ENCODE results near the gene OPN5. TPM values are rescaled to one million over a fixed set of nuclear protein-coding genes. Genes with fewer than 3 reads are reported as not detected.
A peak's percentile ranks its signal among the peaks of the same experiment; 100 is the strongest.

OPN5 gene
- total RNA-seq, 2 donors from 2014 or later: not detected

DNA sequence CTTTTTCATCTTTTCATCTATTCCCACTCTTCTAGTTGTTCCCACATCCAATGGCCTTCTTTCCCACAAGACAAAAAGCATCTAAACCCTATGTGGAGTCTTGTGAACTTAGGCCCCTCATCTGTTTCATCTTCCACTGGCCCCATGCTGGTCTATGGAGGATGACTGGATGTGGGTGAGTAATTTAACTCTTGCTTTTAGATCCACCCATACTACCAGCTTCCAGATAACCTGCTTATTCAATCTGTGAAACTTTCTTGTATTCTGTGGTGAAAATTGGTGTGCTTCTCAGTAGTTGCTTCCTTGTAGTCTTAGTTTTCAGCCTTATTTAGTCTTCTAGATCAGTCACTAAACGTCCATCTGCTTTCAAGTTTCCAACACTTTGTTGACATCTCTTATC is 64.9 kb downstream of the OPN5 start:
- no peak overlapping the region for H3K27ac Mint-ChIP-seq
- H3K4me1 Mint-ChIP-seq (ENCODE audit: low read depth): peaks cover 5% of the 10 kb centered on the region
- peak; percentile 44 to 58 for ATAC-seq (replicated peaks in 1 of 2)
- H3K27me3 Mint-ChIP-seq (ENCODE audit: low read depth): peaks cover 17% of the 10 kb centered on the region
- peaks cover 0 to 4% of the 10 kb centered on the region in 2 donors for H3K9me3 Mint-ChIP-seq
- H3K4me3 Mint-ChIP-seq: no peak overlapping the region
- no peak for DNase-seq
- no peaks in the 10 kb centered on the region for H3K36me3 Mint-ChIP-seq (ENCODE audit: insufficient read depth in 2 of 2)

DNA sequence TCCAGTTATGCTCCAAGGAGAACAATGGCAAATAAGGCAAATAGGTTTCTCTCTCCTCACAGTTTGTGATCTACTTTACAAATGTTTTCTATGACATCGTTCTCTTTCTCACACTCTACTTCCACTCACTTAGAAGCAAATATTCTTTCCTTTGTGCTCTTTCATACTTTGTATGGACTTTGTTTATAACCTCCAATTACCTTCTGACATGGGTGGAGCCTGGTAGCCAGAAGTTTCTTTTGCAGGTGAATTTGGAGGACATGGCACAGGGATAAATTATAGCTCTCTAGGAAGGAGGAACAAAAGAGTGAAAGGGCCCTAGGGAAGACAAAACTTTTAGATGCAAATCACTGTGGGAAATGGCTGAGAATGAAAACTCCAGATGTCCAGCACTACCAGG is 69.3 kb downstream of the OPN5 start:
- H3K4me3 Mint-ChIP-seq: no peak overlapping the region
- H3K9me3 Mint-ChIP-seq: peaks cover 0 to 4% of the 10 kb centered on the region in 2 donors
- peaks cover 30% of the 10 kb centered on the region for H3K27me3 Mint-ChIP-seq (ENCODE audit: low read depth)
- no peak overlapping the region for H3K27ac Mint-ChIP-seq
- no peak for DNase-seq
- no peaks in the 10 kb centered on the region for H3K36me3 Mint-ChIP-seq (ENCODE audit: insufficient read depth in 2 of 2)
- ATAC-seq (replicated peaks in 1 of 2): no peak
- peaks cover 5% of the 10 kb centered on the region for H3K4me1 Mint-ChIP-seq (ENCODE audit: low read depth)

DNA sequence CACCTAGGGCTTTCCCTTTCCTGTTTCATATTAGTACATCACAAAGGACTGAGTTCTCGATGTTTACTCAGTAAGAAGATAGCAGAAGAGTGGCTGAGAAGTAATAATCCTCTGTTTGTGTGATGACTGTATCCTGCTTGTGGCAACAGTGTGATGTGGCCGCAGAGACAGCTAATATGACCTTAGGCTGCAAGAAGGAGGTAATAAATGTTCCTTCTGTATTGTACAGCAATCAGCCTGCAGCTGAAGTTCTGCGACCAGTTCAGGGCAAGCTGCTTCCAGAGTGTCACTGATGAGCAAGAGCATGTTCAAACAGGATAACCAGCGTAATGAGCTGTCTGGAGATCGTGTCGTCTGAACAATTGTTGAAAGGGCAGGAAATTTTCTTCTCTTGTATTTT is 70.9 kb downstream of the OPN5 start:
- Mint-ChIP-seq H3K4me1 (ENCODE audit: low read depth) (no peaks in the 10 kb centered on the region), H3K27me3 (ENCODE audit: low read depth) (peaks cover 27% of the 10 kb centered on the region), H3K9me3 (no peaks in the 10 kb centered on the region), H3K4me3 (no peak overlapping the region), H3K36me3 (ENCODE audit: insufficient read depth in 2 of 2) (no peaks in the 10 kb centered on the region), H3K27ac (no peak overlapping the region)
- DNase-seq (no peak), ATAC-seq (replicated peaks in 1 of 2) (no peak)

DNA sequence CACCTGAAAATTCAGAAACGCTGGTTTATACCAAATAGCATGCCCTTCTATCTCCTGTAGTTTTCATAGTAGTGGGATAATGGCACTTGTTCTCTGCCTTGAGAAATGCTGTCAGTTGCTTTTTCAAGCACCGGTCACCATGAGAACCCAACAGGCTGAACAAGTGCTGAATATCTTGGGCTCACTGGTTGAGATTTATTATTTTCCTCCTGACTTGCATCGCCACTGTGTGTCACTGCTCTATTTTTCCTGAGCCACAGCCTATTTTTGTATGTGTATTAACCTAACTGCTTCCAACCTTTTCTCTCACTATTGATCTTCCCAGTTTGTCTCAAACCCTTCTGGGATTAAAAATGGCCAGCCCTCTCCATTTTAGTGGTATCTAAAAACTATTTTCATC is 71.9 kb downstream of the OPN5 start:
- H3K27me3 Mint-ChIP-seq (ENCODE audit: low read depth): peaks cover 30% of the 10 kb centered on the region
- no peaks in the 10 kb centered on the region for H3K36me3 Mint-ChIP-seq (ENCODE audit: insufficient read depth in 2 of 2)
- H3K9me3 Mint-ChIP-seq: no peaks in the 10 kb centered on the region
- no peaks in the 10 kb centered on the region for H3K4me1 Mint-ChIP-seq (ENCODE audit: low read depth)
- H3K27ac Mint-ChIP-seq: no peak overlapping the region
- ATAC-seq (replicated peaks in 1 of 2) (no peak), DNase-seq (no peak)
- H3K4me3 Mint-ChIP-seq: no peak overlapping the region

DNA sequence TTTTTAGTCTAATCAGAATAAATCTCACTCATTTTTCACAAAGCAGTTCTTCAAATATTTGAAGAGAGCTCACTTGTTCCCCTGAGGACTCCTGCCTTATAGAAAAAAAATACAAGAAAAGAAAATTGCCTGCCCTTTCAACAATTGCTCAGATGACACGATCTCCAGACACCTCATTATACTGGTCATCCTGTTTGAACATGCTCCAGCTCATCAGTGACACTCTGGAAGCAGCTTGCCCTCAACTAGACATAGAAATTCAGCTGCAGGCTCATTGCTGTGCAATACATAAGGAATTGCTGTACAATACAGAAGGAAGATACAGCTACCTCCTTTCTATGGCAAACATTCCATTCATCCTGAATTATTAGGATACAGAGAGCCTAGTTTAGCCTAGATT is 73.1 kb downstream of the OPN5 start:
- H3K27ac Mint-ChIP-seq: no peak overlapping the region
- H3K4me1 Mint-ChIP-seq (ENCODE audit: low read depth): no peaks in the 10 kb centered on the region
- no peaks in the 10 kb centered on the region for H3K9me3 Mint-ChIP-seq
- no peak overlapping the region for H3K4me3 Mint-ChIP-seq
- peaks cover 27% of the 10 kb centered on the region for H3K27me3 Mint-ChIP-seq (ENCODE audit: low read depth)
- DNase-seq: no peak
- no peak for ATAC-seq (replicated peaks in 1 of 2)
- H3K36me3 Mint-ChIP-seq (ENCODE audit: insufficient read depth in 2 of 2): no peaks in the 10 kb centered on the region

DNA sequence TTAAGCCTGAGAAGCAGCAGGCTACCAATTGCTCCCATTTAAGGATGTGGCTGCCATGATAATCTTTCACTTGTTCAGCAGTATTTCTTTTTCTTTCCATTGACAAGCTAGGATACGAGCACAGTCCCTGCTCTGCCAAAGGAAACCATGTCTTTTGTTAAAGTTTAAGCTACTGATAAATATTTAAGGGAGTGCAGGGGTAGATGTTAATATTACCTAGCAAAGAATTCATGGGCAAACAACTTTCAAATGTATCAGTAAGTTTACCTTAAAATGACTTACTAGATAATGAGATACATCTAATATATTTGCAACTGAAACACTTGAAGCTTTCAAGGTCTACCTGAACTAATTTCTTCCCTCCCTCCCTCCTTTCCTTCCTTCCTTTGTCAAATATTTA is 77.3 kb downstream of the OPN5 start:
- Mint-ChIP-seq H3K9me3 (no peaks in the 10 kb centered on the region), H3K4me3 (no peak overlapping the region), H3K27me3 (ENCODE audit: low read depth) (peaks cover 18% of the 10 kb centered on the region), H3K4me1 (ENCODE audit: low read depth) (no peaks in the 10 kb centered on the region), H3K27ac (no peak overlapping the region), H3K36me3 (ENCODE audit: insufficient read depth in 2 of 2) (no peaks in the 10 kb centered on the region)
- ATAC-seq (replicated peaks in 1 of 2): no peak
- DNase-seq: no peak

DNA sequence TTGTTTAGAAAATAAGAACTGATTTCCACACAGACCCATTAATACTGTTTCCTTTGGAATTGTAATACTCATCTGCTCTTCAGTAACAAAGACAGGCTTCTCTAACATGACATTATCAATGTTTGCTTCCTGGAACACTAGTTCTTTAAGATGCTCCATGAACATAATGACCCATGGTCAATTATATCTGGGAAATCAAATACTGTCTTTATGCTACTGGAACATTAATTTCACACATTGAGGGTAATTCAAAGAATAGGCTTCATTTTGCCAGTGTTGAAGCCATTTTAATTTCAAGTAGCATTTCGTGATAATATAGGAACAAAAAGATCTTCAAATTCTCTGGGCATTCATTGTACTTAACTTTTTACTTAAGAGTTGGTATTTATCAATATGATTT is 80.9 kb downstream of the OPN5 start:
- Mint-ChIP-seq H3K27me3 (ENCODE audit: low read depth) (peaks cover 3% of the 10 kb centered on the region), H3K9me3 (no peaks in the 10 kb centered on the region), H3K4me3 (no peak overlapping the region), H3K36me3 (ENCODE audit: insufficient read depth in 2 of 2) (no peaks in the 10 kb centered on the region), H3K27ac (no peak overlapping the region), H3K4me1 (ENCODE audit: low read depth) (no peaks in the 10 kb centered on the region)
- DNase-seq (no peak), ATAC-seq (replicated peaks in 1 of 2) (no peak)

DNA sequence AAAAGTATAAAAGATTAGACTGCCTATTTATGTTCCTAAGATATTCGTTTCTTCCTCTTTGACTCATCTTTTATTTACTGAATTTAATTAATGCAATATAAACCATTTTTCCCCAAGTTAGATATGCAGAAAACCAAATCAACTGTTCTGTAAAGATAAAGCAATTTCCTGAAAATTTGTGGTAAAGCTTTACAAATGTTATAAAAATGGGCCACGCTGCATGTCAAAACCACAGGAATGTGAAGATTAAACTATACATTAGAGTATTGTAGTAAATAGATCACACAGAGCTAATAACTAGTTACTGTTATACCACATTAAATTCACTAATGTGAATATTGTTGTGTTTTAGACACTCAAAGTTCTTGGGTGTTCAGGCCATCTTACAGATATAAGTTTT is 83.4 kb downstream of the OPN5 start:
- Mint-ChIP-seq H3K36me3 (ENCODE audit: insufficient read depth in 2 of 2) (no peaks in the 10 kb centered on the region), H3K27me3 (ENCODE audit: low read depth) (no peaks in the 10 kb centered on the region), H3K4me1 (ENCODE audit: low read depth) (no peaks in the 10 kb centered on the region), H3K9me3 (no peaks in the 10 kb centered on the region), H3K4me3 (no peak overlapping the region), H3K27ac (no peak overlapping the region)
- no peak for ATAC-seq (replicated peaks in 1 of 2)
- no peak for DNase-seq

DNA sequence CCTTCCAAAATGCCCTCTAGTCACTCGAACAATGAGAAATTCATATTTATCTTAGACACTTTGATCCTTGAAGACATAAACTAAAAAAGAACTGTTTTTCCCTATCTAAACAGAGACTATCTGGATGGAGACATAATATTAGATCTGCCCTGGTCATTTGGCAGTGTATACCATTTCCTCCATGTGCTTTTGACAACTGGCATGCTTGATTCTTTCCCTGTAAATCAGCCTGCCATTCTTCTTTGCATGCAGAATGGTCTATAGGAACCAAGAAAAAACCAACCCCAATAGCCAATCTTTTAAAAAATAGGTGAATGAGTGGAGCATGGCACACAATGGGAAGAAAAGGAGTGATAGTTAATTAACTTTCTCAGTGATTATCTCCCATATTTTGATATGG is 93.8 kb downstream of the OPN5 start:
- Mint-ChIP-seq H3K4me1 (ENCODE audit: low read depth) (no peaks in the 10 kb centered on the region), H3K27ac (no peak overlapping the region), H3K4me3 (no peak overlapping the region), H3K9me3 (no peaks in the 10 kb centered on the region), H3K27me3 (ENCODE audit: low read depth) (no peaks in the 10 kb centered on the region), H3K36me3 (ENCODE audit: insufficient read depth in 2 of 2) (no peaks in the 10 kb centered on the region)
- no peak for DNase-seq
- no peak for ATAC-seq (replicated peaks in 1 of 2)

Other genes starting within 250 kb of the OPN5 start
- gene ADGRF4, start 83.5 kb upstream of the OPN5 start, total RNA-seq: not detected

Measured in activated T-cell treated with anti-CD3 and anti-CD28 coated beads, Interleukin-2, amount 50 U/mL, for 72 hours (primary cell).